Effector CD4-positive, alpha-beta T cell (primary cell): ENCODE data around the gene LCAT.
A peak's percentile ranks its signal among the peaks of the same experiment; 100 is the strongest.
"Not testable (repeated sequence)": the region's sequence is repeated elsewhere in the genome, so short reads cannot be mapped to it uniquely, and the experiment has no call there.

Experiments used
- DNase-seq: peaks from one replicate; pipeline ENCODE4 v3.0.0-alpha.2; 2020

LCAT gene

DNA sequence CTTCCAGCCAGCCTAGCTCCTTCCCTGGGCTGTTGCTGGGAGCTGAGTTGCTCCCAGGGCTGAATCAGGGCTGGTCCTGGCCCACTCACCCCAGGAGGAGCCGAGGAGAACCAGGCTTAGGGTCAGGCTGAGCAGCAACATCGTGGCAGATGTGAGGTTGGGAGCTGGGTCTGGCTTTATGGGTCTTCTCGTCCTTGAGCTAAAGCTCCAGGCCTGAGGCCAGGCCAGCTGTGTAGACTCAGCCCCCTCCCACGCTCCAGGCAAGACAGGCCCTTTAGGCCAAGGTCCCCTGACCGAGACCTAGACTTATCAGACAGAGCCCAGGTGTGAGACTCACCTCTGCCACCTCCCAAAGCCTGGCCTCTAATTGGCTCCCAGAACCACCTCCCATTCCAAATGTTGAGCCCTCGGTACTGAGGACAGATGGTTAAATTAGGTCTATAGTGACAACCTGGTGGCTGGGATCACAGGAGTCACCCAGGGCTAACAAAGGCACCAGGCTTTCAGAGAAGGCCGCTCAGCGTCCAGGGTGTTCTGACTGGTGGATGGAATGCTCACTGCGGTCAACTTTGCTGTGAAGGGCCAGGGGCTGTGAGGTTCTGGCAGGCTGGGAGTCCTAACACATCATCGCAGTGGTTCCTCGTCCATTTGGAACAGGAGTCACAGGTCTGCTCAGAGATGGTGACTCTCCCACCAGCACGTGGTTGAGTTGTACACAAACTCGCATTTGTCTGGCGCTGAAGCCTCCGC, 12.0 kb downstream of the LCAT start, which contains the start of gene CTRL:
CTRL (minus strand) TSS at position 151 of the 750 bp plus-strand sequence; CDS start at position 141, 10 bp downstream.
- no peak for DNase-seq

DNA sequence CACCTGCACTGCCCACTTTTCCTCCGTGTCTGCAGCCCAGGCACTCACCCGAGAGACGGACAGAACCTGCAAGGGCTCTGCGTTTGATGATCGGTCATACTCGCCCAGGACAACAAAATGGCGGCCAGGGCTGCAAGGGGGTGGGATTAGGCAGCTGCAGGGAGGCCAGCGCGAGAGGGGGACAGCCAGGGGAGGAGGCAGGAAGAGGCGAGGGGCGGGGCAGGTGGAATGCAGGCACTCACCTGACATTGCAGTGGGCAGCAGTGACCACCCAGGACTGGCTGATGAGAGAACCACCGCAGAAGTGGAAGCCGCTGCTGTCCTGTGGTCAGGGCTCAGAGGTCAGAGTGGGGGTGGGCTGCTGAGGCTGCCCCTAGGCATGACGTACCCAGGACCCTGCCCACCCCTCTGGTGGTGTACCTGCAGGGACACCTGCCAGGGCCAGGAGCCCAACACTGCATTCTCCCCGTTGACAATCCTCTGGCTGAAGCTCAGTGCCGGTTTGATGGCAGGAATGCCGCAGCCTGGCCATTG, 13.2 kb downstream of the LCAT start:
- DNase-seq: no peak

GRCh38 chr16:67930191-67930590, 13.7 kb downstream of the LCAT start:
- DNase-seq: no peak

DNA sequence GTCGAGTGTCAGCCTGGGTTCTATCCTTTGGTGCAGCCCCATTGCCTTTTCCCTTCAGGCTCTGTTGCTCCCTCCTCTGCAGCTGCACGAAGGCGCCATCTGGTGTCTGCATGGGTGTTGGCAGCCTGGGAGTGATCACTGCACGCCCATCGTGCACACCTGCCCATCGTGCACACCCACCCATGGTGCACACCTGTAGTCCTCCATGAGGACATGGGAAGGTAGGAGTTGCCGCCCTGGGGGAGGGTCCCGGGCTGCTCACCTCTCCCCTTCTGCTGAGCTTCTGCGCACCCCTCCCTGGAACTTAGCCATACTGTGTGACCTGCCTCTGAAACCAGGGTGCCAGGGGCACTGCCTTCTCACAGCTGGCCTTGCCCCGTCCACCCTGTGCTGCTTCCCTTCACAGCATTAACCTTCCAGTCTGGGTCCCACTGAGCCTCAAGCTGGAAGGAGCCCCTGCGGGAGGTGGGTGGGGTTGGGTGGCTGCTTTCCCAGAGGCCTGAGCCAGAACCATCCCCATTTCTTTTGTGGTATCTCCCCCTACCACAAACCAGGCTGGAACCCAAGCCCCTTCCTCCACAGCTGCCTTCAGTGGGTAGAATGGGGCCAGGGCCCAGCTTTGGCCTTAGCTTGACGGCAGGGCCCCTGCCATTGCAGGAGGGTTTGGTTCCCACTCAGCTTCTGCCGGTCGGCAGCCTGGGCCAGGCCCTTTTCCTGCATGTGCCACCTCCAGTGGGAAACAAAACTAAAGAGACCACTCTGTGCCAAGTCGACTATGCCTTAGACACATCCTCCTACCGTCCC, 15.2 kb downstream of the LCAT start:
- peak; percentile 64 for DNase-seq

- DNase-seq: no peak
Measured at GRCh38 chr16:67928147-67928546, 15.8 kb downstream of the LCAT start.

DNA sequence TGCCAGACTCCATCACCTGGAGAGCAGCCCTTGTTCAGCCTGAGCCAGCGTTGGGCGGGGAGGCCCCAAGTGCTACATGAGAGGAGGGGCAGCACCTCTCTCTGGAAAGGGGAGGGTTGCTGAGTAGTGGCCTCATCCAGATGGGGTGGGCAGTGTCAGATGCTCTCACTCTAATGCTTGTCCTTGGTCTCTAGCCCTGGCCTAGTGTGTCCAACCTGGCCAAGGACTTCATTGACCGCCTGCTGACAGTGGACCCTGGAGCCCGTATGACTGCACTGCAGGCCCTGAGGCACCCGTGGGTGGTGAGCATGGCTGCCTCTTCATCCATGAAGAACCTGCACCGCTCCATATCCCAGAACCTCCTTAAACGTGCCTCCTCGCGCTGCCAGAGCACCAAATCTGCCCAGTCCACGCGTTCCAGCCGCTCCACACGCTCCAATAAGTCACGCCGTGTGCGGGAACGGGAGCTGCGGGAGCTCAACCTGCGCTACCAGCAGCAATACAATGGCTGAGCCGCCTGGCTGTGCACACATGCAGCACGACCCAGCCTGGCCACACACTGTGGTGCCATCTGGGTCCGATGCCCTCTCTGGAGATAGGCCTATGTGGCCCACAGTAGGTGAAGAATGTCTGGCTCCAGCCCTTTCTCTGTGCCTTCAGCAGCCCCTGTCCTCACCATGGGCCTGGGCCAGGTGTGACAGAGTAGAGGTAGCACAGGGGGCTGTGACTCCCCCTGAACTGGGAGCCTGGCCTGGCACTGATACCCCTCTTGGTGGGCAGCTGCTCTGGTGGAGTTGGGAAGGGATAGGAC, 16.6 kb downstream of the LCAT start:
- no peak for DNase-seq

GRCh38 chr16:67926181-67926750, 17.7 kb downstream of the LCAT start:
- no peak for DNase-seq

DNA sequence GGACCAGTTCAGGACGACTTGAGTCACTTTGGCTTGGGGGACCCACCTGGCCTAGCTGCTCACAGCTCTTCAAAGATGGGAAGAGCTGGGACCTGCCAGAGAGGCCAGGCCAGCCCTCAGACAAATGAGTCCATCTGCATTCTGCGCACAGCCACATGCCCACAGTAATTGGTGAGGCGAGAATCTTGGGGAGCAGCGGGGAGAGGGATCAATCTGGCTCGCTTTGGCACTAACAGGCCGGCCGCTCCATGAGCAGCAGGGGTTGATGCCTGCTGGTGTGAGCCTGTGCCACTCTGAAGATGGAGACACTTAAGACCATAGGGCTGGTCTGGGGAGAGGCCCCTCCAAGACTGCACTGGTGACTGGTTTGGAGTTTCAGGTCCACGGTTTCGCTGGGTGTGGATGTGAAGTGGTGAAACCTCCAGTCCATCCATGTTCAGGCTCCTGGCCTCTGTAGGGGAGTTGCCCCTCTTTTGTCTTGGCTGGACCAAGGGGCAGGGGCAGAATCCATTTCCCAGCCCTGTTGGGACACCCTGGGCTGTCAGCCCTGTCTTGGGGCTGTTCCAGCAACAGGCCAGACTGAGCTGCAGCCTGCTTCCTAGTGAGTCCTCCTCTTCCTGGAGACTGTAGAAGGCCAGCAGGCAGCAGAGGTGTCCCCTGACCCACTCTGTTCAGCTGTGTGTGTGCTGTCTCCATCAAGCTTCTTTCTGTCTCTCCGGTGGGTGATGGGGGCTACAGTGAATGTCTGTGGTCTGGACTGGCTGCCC, 19.6 kb downstream of the LCAT start:
- no peak for DNase-seq

- DNase-seq: no peak
Measured at GRCh38 chr16:67923414-67924116, 20.4 kb downstream of the LCAT start.

DNA sequence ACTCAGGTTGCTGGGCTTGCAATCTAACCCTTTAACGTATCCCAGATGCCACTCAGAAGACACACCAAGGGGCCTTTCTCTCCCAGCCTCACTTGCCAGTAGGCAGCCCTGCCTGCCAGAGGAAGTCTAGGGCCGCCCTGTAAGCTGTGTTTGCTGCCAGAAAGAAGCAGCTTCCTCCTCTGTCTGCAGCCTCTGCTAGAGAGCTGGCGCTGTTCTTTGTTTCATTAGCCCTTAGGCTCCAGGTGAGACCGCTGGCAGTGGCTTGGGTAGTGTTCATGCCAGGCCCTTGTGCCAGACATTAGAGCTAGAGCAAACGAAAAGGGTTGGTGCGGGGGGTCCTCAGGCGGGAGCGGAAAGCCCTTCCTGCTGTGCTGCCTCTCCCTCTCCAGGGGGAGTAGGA, 21.2 kb downstream of the LCAT start:
- no peak for DNase-seq

DNA sequence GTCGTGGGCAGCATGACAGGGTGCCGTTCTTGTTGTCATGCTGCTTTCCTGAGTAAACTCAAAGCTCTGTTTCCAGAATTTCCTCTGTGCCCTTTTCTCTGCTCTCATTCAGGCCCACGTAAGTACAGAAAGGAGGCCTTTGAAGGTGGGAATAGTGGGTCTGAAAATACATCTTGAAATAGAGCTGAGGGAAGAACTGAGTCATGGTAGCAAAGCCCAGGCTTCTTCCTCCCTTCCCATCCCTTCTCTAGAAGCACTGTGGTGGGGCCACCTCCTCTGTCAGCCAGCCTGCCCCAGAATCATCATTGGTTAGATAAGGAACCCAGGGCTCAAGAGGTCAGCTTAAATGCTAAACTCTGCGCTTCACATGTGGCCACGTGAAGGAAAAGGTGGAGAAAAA, 21.7 kb downstream of the LCAT start:
- no peak for DNase-seq

DNA sequence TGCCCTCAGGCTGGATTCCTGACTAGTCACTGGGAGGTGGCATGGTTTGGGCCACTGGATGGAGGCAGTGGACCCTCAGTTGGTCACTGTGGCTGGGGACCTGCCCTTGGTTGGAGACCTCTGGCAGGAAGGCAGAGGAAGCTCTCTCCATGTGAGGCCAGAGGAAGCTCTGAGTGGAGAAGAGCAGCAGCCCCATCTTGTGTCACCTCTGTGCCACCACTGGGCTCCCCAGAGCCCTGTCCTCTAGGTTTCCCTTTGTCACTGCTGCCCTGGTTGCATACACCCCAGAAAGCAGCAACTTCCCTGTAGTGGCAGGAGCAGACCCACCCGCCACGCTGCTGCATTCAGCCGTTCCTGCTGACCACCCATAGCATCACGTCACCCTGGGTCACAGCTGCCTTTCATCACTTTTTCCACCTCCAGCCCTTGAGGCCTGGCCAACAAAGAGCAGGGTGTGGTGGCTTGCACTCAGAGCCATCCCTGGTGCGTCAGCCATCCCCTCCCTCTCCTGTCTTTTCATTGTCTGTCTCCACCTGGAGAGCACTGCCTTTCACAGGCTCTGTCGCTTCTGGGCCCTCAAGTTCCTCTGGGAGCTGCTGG, 24.2 kb downstream of the LCAT start:
- no peak for DNase-seq

GRCh38 chr16:67917852-67918236, 26.1 kb downstream of the LCAT start:
- DNase-seq: no peak

DNA sequence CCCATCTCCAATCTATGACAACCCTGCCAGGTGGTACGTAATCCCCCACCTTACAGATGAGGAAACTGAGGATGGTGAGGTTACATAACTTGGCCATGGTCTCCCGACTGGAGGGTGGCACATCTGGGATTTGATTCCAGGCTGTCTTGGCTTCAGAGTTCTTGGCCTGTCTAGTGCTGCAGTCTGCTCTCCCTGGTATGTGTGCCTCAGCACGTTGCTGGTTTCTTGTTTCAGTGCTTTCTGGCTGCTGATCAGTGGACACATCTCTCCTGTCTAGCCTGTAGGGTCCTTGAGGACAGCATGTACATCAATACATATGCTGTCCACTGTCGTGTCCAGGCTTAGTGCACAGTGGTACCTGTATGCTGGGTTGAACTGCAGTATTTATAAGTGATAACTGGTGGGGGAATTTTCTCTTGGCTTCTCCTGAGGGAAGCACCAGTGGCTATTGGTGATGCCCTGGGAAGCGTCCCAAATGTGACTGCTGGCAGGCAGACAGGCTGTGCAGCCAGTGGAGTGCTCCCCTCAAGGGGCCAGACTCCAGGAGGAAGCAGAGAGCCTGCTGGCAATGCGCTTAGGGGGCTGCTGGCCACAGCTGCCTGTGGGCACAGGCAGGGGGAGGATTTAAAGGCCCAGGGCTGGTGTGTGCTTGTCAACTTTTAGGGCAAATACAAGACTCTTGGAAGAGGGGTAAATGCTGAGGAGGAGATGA, 26.6 kb downstream of the LCAT start:
- DNase-seq: no peak

GRCh38 chr16:67915831-67916723, 27.8 kb downstream of the LCAT start:
- DNase-seq: no peak

- not testable (repeated sequence) for DNase-seq
Measured at GRCh38 chr16:67915496-67915769, 28.5 kb downstream of the LCAT start.

GRCh38 chr16:67914758-67915495, 29.0 kb downstream of the LCAT start:
- no peak for DNase-seq

- no peak for DNase-seq
Measured at GRCh38 chr16:67910158-67910557, 33.8 kb downstream of the LCAT start.
